ENCODE measurements around the gene IFT22.
A peak's percentile ranks its signal among the peaks of the same experiment; 100 is the strongest.
"Not testable (repeated sequence)": the region's sequence is repeated elsewhere in the genome, so short reads cannot be mapped to it uniquely, and the experiment has no call there.

IFT22 gene

GRCh38 chr7:101321491-101322401, at the start of gene IFT22:
IFT22 (minus strand) TSS chr7:101321812; CDS start chr7:101321709, 103 bp downstream.
- DNase-seq (ENCODE audit: low read depth) = peak; percentile 75

DNA sequence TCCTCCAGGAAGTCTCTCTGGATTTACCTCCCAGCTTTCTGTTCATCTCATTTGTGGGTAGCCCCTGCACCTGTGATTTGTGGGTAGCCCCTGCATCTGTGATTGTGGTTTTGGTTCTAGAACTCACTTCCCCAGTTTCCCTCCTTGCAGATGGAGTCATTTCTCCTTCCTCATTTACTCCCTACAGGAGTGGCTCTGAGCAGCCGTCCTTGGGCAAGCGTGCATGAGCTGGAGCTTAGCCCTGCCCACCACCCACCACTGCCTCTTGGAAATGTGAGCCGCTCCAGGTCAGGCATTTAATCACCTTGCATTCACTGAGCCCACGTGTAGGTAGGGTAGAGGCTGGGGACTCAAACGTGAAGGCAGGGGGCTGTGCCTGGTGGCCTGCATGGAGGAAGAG, 49.2 kb upstream of the IFT22 start:
- no peak for DNase-seq (ENCODE audit: low read depth)

GRCh38 chr7:101368422-101369165, 47.0 kb upstream of the IFT22 start:
- DNase-seq (ENCODE audit: low read depth) = no peak

- DNase-seq (ENCODE audit: low read depth) = no peak
These were observed 46.1 kb upstream of the IFT22 start for GRCh38 chr7:101367676-101368075.

GRCh38 chr7:101365956-101366355, 44.3 kb upstream of the IFT22 start:
- no peak for DNase-seq (ENCODE audit: low read depth)

GRCh38 chr7:101363734-101364374, 42.2 kb upstream of the IFT22 start:
- peak; percentile 36 for DNase-seq (ENCODE audit: low read depth)

DNA sequence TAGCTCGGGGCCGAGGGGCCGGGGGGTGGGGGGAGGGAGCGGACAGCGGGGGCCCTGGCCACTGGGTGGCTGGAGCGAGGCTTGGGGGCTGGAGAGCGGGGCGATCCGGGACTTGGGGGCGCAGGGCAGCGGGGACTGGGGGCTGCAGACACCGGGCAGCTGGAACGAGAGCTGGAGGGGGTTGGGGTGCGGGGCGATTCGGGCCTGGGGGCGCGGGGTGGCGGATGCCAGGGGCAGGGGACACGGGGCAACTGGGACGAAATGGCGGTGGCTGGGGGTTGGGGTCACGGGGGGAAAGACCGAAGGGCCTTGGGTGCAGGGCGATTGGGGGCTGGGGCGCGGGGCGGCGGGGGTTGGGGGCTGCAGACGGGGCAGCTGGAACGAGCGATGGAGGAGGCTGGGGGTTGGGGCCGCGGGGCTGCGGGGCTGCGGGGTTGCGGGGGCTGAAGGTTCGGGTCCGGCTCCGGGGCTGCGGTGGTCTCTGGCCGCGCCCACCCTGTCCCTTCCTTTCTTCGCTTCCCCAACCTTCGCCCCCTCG, 41.7 kb upstream of the IFT22 start:
- no peak for DNase-seq (ENCODE audit: low read depth)

DNA sequence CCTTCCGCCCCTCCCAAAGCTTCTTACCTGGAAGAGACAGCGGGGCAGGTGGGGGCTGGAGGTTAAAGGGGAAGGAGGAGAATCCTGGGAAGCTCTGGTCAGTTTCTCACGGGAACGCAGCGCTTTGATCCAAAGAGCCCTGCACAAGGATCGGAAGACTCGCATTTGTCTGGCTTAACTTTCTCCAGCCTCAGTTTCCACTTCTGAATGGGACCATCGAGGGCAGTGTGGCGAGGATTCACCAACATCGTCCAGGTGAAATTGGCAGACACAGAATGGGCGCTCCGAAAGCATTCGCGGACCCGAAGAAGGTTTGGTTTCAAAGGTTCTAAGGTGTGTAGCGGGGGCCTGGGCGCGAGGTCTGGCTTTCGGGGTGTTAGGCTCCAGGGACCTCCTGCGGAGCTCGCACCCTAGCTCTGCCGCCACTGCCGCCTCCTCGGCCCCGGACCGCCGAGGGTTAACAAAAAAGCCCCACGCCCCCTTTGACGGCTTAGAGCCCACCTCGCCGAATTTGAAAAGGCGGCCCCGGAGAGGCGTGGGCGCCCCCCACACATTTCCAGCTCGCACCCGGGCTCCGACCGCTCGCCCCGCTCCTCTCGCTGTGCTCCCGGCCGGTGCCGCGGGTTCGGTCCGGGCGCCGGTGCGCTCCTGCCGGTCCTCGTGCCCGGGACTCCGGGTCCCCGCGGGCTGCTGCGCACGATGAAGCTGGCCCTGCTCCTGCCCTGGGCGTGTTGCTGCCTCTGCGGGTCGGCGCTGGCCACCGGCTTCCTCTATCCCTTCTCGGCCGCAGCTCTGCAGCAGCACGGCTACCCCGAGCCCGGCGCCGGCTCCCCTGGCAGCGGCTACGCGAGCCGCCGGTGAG, 41.0 kb upstream of the IFT22 start, which contains the start of gene COL26A1:
Gene COL26A1, plus strand, starts transcription at position 542 of the 862 bp plus-strand sequence. Its CDS starts 158 bp downstream, at position 700.
- DNase-seq (ENCODE audit: low read depth) = no peak

DNA sequence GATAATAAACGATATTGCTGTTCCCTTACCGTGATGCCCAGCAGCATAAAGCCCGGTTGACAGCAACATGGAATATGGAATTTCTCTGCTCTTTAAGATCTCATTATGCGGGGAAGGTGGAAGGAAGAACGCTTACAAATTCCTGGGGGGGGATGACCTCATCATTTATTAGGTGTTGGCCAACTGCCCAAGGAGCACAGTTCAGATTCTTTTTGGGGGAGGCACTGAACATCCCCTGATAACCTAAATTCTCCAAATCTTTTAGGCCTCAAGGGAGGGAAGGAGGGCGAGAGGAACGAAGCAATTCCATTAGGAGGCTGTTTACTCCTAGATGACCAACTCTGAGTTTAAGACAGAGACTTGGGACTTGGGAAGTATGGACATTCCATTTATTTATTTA, 35.8 kb upstream of the IFT22 start:
- DNase-seq (ENCODE audit: low read depth) = no peak

DNA sequence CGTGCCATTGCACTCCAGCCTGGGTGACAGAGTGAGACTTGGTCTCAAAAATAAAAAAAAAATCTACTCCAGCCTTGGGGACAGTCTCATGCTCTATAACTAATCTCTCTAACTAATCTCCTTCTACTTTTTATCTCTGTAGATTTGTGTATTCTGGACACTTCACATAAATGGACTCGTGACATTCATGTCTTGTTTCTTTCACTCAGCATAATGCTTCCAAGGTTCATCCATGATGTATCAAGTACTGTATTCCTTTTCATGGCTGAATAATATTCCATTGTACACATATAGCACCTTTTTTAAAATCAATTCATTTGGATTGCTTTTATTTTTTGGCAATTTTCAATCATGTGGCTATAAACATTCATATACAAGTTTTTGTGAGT, 31.3 kb upstream of the IFT22 start:
- DNase-seq (ENCODE audit: low read depth) = no peak

DNA sequence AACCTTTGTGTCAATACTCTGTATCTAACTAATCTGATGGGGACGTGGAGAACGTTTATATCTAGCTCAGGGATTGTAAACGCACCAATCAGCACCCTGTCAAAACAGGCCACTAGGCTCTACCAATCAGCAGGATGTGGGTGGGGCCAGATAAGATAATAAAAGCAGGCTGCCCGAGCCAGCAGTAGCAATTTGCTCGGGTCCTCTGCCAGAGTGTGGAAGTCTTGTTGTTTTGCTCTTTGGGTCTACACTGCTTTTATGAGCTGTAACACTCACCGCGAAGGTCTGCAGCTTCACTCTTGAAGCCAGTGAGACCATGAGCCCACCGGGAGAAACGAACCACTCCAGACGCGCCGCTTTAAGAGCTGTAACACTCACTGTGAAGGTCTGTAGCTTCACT, 27.7 kb upstream of the IFT22 start:
- DNase-seq (ENCODE audit: low read depth) = not testable (repeated sequence)

GRCh38 chr7:101348456-101349067, 26.9 kb upstream of the IFT22 start:
- not testable (repeated sequence) for DNase-seq (ENCODE audit: low read depth)

- no peak for DNase-seq (ENCODE audit: low read depth)
These were observed 25.9 kb upstream of the IFT22 start for GRCh38 chr7:101347477-101347876.

- no peak for DNase-seq (ENCODE audit: low read depth)
These were observed 21.3 kb upstream of the IFT22 start for GRCh38 chr7:101342892-101343291.

DNA sequence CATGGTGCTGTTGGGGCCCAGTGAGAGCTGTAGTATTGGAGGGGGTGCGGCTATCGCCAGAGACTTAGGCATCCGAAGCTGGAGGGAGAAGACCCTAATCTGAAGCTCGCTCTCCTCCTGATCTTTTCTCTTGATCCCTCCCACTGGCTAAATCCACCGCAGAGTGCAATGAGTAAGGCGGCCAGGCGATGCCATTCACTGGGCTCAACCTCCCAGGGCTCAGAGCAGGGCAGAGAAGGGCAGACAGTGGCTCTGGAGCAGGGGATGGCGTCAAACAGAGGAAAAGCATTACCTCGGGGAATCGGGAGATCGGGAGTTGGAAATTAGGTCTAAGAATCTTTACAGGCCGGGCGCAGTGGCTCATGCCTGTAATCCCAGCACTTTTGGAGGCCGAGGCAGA, 18.8 kb upstream of the IFT22 start:
- no peak for DNase-seq (ENCODE audit: low read depth)

DNA sequence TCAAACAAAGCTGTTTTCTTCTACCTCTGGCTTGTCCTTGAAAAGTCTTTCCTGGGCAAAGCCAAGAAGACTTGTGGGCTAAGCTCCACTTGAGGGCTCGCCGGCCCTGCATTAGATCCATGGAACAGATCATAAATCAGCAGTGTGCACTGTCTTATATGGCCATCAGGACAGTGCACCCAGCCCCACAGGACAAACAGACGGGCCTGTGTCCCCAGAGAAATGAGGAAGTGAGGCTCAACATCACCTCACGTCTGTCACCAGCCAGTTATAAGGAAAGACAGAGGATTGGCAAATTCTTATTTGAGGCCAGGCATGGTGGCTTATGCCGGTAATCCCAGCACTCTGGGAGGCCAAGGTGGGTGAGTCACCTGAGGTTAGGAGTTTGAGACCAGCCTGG, 12.3 kb upstream of the IFT22 start:
- DNase-seq (ENCODE audit: low read depth) = no peak

DNA sequence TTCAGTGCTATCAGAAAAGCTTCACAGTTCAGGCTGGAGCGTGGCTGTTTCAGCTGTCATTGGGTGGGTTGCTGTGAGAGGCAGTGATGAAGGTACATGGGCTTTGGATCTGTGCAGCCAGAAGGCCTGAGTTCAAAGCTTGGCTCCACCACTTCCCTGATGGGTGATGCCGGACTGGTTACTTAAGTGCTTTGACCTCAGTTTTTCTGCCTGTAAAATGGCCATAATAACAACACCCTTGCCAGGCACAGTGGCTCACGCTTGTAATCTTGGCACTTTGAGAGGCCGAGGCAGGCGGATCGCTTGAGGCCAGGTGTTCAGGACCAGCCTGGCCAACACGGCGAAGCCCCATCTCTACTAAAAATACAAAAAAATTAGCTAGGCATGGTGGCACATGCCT, 10.4 kb upstream of the IFT22 start:
- no peak for DNase-seq (ENCODE audit: low read depth)

DNA sequence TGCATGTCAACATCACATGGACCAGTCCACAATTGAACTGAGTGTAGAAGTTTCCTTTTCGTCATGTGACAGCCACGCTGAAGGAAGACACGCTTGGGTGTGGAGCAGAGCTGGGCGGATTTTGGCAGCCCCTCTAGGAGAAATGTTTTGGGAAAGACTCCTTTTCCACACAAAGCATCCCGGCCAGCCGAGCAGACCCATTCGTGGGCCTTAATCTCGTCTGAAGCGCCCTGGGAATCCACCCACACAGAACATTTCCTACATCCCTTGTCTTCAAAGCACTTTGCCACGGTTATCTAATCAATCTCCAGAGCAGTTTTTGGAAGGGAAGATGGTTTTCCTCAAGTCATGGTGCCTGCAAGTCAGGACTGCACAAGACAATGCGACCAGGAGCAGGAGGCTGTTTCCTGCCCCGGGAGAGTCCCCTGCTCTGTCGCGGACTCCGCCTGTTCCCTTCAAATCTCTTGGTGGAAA, 8.4 kb upstream of the IFT22 start:
- DNase-seq (ENCODE audit: low read depth) = no peak

- DNase-seq (ENCODE audit: low read depth) = no peak
These were observed 6.5 kb upstream of the IFT22 start for GRCh38 chr7:101328159-101328558.

DNA sequence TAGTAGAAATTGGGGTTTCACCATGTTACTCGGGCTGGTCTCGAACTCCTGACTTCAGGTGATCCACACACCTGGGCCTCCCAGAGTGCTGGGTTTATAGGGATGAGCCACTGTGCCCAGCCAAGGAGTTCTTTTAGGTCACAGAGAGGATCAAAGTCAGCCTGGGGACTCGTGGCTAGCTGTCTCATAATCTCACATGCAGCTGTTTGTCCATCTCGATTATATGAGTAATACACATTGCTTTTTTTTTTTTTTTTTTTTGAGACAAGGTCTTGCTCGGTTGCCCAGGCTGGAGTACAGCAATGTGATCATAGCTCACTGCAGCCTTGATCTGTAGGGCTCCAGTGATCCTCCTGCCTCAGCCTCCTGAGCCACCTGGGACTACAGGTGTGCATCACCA, 2.2 kb downstream of the IFT22 start:
- DNase-seq (ENCODE audit: low read depth) = no peak

GRCh38 chr7:101315336-101315735, 6.3 kb downstream of the IFT22 start:
- no peak for DNase-seq (ENCODE audit: low read depth)

Measured in stimulated activated CD8-positive, alpha-beta memory T cell treated with anti-CD3 and anti-CD28 coated beads, Interleukin-12 subunit alpha, Interleukin-12 subunit beta, amount 100 ng/mL, for 4 hours (primary cell).